GM21528 (cell line): ENCODE data around the gene FBXW2.
A peak's percentile ranks its signal among the peaks of the same experiment; 100 is the strongest.

ENCODE experiments used
- ATAC-seq: cut with Tn5 transposase; IDR thresholded peaks from one replicate; pipeline ENCODE4 v1.9.1; 2021; ENCODE audit warnings: mild to moderate bottlenecking, moderate library complexity; ENCODE audit not compliant: unreplicated experiment, low FRiP score

FBXW2 gene

DNA sequence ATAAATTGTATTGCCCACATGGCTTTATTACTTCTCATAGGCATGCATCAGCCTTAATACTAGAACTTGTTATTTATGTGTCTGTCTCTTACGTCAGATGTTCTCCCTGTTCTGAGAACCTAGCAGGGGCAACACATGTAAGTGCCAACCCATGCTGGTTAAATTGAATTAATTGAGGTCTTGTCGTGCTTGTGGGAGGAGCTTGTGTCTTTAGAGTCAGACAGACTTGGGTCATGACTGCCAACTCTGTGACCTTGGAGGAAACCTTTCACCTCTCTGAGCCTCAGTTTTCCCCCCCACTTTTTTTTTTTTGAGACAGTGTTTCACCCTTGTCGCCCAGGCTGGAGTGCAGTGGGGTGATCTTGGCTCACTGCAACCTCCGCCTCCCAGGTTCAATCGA is 76.7 kb downstream of the FBXW2 start:
- no peak for ATAC-seq

DNA sequence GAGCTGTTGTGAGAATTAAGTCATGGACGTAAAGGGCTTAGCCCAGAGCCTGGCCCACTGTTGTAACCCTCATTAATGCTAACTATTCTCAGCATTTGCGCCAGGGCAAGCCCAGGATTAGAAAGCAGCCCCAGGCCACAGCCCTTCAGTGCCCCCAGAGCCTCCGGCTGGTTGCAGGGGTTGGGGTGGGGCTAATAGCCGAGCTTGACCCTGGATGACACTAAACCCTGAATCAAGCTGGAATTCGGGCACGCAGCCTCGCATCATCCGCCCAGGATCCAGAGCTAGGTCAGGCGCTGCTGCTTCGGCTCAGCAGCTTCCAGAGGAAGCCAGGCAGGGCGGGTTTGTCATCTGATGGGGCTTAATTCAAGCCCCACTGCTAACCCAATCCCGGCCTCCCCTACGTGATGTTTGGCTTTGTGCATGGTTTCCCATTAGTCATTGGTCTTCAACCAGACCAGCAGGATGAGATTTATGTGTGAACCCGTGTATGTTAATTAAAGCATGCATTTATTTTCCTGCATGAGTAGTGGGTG is 77.8 kb downstream of the FBXW2 start:
- no peak for ATAC-seq

DNA sequence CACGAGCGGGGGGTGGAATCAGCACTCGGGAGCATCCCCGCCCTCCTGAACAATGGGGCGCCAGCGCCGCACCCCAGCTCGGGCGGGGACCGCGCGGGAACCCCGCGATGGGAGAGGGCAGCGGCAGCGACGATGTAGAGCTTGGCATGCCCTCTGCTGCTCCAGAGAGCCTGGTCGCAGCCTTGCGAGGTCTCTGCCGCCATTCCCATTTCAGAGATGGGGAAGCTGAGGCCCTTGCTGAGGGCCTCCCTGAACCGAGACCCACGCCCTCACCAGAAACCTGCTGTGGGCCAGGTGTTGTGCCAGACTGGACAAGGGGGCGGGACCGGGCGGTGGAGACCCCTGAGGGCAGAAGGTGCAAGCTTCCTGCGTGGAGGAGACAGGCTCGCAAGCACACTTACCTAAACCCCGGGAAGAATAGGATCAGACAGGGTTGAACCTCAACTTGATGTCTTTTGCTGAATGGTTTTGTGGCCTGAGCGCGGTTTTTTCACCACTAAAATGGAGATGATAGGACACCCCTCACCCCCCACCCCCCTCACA is 78.3 kb downstream of the FBXW2 start:
- ATAC-seq, result peak; percentile 33

DNA sequence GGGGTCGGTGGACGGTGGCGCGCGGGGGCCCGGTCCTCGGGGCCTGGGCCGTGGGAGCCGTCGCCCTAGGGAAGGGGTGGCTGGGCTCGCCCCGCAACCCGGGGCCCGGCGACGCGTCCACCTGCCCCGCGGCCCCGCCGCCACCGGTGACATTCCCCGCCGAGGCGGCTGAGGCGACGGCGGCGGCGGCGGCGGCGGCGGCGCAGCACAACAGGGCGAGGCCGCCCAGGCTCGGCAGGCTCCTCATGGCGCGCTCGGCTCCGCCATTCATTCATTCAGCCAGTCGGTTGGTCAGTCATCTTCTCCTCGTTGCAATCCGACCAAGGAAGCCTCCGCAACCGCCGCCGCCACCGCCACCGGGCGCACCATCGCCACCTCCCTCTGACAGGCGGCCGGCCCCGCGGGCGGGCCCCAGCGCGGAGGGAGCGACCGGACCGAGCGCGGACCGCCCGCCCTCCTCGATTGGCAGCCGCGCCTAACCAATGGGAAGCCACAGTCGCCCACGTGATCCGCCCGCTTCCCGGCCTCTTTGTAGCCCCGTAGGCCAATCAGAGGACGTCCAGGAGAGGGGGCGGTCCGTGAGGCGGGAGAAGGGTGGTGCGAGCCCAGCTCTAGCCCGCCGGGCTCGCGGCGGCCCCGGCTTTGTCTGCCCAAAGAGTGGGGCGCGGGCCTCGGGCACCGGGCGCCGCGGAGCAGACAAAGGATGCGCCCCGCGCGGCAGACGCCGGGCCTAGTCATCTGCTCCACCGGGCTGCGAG is 78.9 kb downstream of the FBXW2 start, which contains the start of gene MEGF9:
Gene MEGF9 (minus strand): TSS at position 383 of the 758 bp plus-strand sequence. CDS start 112 bp downstream, at position 271.
- peak; percentile 97 for ATAC-seq

DNA sequence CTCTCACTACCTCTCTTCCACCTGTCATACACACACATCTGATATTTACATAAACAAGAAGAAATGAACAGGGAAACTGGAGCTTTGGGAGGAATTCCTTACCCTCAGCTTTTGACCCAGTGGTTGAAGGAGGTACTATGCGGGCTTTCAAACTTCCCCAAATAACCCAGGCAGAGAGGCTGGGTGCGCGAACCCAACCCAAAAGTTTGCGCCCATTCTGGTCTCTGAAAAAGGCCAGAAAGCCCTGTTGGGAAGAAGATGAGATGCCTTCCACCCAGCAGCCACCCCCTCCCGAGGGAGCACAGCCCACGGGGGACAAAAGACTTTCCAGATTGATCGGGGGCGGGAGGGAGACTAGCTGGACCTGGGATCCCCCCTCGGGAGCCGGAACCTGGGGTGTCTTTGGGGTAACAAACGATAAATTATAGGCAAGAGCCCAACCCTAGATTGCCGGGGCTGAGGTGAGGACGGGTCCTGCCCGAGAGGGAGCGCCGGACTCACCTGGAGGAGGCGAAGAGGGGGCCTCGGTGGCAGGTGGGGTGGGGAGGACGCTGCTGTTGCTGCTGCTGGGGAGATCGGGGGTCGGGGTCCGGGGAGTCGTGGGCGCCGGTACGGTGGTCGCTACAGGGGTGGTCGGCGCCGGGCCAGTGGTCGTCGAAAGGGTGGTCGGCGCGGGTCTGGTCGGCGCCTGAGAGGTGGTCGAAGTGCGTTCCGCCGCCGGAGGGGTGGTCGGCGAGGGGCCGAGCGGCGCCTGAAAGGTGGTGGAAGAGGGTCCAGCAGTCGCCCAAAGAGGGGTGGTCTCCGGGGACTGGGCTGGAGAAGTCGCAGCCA is 79.7 kb downstream of the FBXW2 start:
- ATAC-seq, result no peak

DNA sequence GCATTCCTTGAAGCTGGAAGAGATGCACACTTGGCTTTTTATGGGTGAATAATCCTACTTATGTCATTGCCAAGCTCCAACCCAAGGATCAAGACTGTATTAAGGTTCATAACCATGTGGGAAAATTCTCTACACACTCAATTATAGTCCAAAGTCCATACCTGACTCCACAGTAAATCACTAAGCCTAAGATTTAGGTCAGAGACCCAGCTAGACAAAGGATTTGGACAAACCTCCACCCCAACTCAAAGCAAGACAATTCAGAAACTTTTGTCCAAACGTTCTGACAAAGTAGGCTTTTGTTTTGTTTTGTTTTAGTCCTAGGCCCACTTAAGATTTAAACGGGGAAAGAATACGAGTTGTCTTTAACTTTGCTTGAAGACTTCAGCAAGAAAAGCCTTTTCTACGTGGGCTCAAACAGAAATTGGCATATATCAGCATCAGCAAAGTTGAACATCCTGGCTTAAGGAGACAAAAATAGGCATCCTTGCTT is 80.6 kb downstream of the FBXW2 start:
- ATAC-seq, result no peak

DNA sequence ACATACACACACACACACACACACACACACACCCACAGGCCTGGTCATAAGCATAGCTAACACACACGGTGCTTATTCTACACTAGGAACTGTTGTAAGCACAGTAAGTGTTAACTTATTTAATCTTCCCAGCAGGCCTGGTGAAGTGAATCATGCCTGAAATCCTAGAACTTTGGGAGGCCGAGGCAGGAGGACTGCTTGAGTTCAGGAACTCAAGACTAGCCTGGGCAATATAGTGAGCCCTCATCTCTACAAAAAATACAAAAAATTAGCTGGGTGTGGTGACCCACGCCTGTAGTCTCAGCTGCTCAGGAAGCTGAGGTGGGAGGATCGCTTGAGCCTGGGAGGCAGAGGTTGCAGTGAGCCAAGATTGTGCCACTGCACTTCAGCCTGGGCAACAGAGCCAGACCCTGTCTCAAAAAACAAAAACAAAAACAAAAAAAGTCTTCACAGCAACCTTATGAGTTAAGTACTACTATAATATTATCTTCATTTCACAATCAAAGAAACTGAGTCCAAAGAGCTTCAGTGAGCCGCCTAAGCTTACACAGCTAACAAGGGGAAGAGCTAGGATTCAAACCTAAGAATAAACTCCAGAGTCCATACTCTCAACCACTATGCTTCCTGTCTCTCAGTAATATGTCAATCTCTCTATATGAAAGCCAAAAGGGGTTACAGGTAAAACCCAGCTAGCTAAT is 81.2 kb downstream of the FBXW2 start:
- ATAC-seq, result no peak

DNA sequence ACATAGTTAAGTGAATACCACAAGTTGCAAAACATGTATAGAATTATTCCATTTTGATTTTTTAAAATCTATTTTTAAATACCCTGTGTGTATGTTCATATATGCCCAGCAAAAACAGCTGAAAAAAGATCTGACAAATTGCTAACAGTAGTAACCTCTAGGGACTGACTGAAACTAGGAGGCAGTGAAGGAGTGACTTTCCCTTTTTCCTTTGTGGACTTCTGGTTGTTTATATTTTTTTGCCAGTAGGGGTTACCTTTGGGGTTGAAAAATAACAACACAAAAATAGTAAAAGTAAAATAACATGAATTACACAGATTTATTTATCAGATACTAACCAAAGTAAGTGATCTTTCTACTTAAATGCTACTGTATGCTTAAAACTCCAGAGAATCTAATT is 81.9 kb downstream of the FBXW2 start:
- ATAC-seq, result no peak

DNA sequence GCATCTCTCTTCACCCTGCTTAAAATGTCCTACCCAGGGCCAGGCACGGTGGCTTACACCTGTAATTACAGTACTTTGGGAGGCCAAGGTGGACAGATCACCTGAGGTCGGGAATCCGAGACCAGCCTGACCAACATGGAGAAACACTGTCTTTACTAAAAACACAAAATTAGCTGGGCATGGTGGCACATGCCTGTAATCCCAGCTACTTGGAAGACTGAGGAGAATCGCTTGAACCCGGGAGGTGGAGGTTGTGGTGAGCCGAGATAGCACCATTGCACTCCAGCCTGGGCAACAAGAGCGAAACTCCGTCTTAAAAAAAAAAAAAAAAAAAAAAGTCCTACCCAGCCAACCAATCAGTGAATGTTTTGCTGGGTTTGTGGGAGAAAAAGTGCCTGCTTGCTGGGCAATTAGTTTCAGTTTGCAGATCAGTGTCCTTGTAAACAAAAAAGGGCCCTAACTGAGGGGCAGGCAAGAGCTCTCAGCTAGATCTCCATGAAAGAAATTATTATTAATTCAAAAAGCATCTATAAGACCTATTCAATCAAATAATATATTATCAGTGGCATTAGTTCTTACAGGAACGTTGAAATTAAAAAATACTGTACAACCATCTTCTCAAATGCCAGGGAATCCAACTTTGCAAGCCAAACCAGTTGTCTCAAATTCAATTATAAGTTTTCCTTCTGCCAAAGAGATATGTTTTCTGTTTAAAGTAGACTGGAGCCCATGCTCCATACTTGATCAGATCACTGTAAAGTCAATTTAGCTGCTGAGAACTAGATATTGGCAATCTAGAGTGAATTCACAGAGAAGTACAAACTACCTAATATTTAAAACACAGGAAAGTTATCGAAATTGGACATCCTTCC is 82.9 kb downstream of the FBXW2 start:
- ATAC-seq, result no peak

DNA sequence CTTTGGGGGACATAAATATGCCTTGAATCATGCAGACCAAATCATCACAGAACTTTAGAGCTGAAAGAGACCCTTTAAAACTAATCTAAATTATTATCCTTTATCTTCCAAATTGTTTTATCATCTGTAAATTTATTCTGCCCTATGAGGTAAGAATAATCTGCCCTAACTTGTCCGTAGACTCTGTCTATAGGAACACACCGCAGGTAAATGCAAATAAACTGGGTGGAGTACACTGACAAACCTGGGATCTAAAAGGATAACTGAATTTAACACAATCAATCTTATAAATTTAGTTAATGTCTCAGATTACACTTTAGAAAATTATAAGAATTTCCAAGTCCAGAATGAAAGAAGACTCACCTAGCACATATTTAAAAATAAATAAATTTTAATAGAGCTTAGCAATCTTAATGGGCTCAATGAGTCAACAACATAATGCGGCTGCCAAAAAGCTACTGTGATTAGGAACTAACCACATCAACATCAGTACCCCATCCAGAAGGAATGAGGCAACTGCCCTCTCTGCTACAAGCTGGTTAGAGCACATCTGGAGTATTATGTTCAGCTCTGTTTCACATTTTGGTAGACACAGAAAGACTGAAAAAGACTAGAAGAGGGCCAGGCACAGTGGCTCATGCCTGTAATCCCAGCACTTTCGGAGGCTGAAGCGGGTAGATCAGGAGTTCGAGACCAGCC is 84.5 kb downstream of the FBXW2 start:
- ATAC-seq, result no peak

DNA sequence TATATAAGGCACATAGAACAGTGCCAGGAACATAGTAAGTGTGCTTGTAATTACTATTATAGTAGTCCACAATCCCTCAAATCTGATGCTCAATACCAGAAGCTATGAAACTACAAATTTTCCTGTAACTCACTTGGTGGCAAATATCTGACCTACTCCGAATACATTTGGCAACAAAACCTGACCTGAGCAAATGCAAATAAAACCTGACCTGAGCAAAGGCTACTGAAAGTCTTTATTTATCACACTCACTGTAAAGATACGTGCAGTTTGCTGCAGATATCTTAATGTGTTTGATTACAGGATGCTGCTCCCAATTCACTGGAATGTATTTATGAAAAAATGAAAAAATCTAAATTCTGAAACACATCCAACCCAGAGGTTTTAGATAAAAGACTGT is 86.0 kb downstream of the FBXW2 start:
- ATAC-seq, result no peak
